Stimulated activated CD4-positive, alpha-beta T cell treated with anti-CD3 and anti-CD28 coated beads, Interleukin-15, amount 100 ng/mL, for 48 hours (primary cell): Measurements from ENCODE around the gene SERPINB3.
"Not testable (repeated sequence)": the region's sequence is repeated elsewhere in the genome, so short reads cannot be mapped to it uniquely, and the experiment has no call there.

Experiments used
- DNase-seq, 2 donors: peaks; one replicate each; pipeline ENCODE4 v3.0.0-alpha.2; 2020; ENCODE audit warnings: low read depth in 2 of 2

Gene SERPINB3

DNA sequence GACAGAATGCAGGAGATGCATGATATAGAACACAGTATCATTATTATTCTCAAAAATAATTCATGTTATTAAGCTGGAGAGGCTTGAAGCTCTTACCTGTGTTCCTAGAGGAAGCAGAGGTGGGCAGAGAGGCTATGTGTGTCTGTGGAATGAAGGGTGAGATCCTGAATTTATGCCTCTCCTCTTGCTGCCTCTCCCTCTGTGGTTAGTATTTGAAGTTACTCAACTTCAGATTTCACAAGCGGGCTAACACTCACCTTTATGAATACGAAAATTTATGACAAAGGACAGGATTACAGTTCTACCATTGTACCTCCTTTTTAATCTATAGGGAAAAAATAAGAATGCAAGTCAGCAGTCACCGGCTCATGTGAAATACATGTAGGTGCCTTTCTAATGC is at the start of gene SERPINB3:
Gene SERPINB3 (minus strand): TSS at position 144 of the 400 bp plus-strand sequence. CDS start 677 bp downstream, outside the sequence.
- not testable (repeated sequence) for DNase-seq

DNA sequence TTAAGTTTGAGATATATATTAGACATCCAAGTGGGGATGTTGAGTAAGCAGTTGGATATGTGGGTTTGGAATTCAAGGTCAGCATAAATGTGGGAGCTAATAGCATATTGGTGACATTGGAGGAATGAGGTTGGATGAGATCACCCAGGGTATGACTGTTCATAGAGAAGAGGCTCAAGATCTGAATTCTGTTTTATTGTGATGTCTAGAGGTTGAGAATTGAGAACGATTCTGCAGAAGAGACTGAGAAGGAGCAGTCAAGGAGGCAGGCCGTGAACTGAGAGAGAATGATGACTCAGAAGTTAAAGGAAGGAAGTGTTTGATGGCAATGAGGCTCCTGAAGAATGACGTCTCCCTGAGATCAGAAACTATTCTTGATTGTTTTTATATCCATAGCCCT is 47.0 kb upstream of the SERPINB3 start:
- no peak for DNase-seq

- DNase-seq = no peak
Observed at GRCh38 chr18:63707816-63708215, 46.1 kb upstream of the SERPINB3 start.

GRCh38 chr18:63705401-63705800 is 43.7 kb upstream of the SERPINB3 start:
- no peak for DNase-seq

DNA sequence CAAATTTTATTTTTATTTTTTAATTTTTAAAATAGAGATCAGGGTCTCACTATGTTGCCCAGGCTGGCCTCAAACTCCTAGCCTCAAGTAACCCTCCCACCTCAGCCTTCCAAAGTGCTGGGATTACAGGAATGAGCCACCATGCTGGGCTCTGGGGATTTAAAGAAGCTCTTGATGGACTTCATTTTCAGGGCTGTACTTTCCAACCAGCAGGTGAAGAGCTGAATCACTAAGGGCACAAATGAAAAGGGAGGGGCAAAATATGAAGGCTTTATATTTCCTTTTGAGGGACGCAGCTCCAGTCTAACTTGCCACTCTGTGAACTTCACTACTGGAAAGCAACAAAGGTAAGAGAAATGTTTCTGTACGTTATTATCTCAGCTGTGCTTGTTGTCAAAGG is 41.0 kb upstream of the SERPINB3 start, which contains the start of gene SERPINB11:
Gene SERPINB11 (plus strand): TSS at position 301 of the 400 bp plus-strand sequence. CDS start 7,234 bp downstream, outside the sequence.
- no peak for DNase-seq

GRCh38 chr18:63701952-63702351 is 40.3 kb upstream of the SERPINB3 start:
- DNase-seq = no peak

- no peak for DNase-seq
Observed at GRCh38 chr18:63700501-63700900, 38.8 kb upstream of the SERPINB3 start.

- no peak for DNase-seq
Observed at GRCh38 chr18:63697097-63697660, 35.5 kb upstream of the SERPINB3 start.

- DNase-seq = no peak
Observed at GRCh38 chr18:63689064-63689463, 27.4 kb upstream of the SERPINB3 start.

GRCh38 chr18:63686871-63687270 is 25.2 kb upstream of the SERPINB3 start:
- DNase-seq = no peak

GRCh38 chr18:63684718-63685117 is 23.0 kb upstream of the SERPINB3 start:
- DNase-seq = no peak

- no peak for DNase-seq
Observed at GRCh38 chr18:63683890-63684289, 22.2 kb upstream of the SERPINB3 start.

DNA sequence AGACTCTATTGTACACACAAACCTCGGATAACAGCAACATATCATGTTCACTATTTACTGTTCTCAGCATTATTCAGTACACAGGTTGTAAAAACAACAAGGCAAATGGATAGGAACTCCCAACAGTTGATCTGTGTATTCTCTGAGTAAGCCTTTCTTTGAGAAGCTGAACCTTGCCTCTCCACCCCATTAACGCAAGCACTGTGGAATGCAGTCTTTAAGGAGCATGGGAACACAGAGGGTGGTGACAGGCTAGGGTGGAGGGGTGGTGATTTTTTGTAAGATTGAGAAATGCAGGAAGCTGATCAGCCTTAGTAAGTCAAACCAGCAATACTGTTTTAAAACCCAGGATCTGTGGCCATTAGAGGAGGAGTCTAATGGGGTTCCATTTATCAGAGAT is 21.5 kb upstream of the SERPINB3 start:
- DNase-seq = no peak

- no peak for DNase-seq
Observed at GRCh38 chr18:63681449-63682340, 20.0 kb upstream of the SERPINB3 start.

DNA sequence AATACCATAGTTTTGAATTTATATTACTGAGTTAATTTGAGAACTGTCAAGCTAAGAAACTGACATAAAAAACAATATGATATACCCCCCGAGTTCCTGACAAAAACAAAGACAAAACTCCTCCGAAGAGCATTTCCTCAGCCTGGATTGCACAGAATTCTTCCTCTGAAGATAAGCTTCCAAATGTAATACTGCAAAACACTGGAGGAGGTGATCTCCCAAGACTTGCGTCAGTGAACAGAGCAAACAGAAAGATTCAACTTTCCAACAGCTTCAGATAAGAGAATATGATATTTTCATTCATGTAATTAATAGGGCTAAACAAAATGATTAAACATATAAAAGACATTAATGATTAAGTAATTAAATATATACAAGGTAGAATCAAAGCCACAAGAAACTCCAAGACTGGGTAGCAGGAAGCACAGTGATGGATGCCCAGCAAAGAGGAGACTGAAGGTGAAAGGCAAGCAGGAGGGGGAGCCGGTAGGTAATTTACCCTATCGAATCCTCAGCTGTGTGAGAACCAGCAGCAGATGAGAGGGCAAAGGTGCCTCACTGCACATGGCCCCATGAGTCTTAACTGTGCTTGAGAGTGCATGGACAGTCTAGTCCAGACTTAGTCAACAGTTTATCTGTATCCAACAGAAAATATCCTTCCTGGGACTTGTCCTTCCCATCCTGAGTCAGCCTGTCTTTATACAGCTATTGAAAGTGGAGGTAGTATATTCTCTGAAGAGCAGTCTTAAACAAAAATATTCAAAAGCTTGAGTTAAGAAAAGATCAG is 18.3 kb upstream of the SERPINB3 start:
- DNase-seq = no peak

DNA sequence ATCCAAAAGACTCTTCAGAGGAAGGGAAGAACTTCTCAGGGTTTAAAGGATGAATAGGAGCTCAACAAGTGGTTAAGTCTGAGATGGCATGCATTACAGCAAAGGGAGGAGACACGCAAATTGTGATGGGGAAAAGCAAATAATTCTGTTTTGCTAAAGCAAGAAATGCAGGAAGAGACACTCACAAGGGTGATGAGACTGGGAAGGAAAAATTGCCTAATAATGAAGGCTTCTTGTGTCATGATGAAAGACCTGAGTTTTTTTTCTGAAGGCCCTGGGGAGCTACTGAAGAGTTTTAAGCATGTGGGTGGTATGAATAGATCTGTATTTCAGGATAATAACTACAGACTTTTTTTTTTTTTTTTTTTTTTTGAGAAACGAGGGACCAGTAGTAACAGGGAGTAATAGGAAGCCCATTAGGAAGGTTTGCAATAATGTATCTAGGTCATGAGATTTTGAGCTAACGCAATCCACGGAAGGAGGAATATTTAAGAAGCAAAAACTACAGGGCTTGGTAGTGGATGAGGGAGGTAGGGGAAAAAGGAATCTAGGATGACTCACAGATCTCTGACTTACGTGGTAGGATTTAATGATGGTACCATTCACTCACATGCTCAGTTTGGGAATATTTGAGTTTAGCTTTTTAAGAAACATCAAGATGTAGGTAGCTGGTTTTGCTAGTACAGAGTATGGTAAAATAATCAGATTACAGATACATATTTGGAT is 16.0 kb upstream of the SERPINB3 start:
- no peak for DNase-seq

GRCh38 chr18:63676526-63677323 is 15.0 kb upstream of the SERPINB3 start:
- no peak for DNase-seq

DNA sequence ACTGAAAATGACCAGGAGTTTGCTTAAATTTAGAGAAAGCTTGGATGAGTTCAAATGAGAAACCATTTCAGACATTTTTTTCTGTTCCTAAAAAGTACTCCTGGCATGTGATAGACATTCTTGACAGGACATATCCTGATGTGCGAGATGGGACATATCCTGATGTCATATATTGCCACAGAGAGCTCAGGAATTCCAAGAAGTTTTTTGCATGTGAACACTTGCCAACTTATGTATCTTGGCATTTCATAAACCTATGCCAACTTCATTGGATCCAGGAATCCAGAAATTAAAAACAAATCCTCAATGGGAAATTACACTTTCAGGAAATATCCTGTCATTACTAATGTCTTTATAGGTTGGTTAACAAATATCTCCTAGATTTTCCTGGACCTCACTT is 2.9 kb upstream of the SERPINB3 start:
- DNase-seq = no peak

GRCh38 chr18:63658920-63659319 is 2.8 kb downstream of the SERPINB3 start:
- DNase-seq = not testable (repeated sequence)

DNA sequence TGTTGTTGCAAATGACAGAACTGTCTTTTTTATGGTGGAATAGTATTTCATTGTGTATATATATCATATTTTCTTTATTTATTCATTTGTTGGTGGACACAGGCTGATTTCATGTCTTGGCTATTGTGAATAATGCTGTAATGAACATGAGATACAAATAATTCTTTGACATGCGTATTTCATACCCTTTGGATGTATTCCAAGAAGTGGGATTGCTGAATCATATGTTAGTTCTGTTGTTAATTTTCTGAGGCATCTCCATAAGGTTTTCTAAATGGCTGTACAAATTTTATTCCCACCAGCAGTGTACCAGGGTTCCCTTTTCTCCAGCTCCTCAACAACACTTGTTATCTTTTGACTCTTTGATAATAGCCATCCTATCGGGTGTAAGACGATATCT is 11.4 kb downstream of the SERPINB3 start:
- DNase-seq = not testable (repeated sequence)

- DNase-seq = no peak
Observed at GRCh38 chr18:63648241-63648640, 13.5 kb downstream of the SERPINB3 start.
